ENCODE results near the gene PSG7.
"Not testable (repeated sequence)": the region's sequence is repeated elsewhere in the genome, so short reads cannot be mapped to it uniquely, and the experiment has no call there.

The PSG7 gene

GRCh38 chr19:42911731-42912130 is 25.3 kb downstream of the PSG7 start:
- DNase-seq (ENCODE audit: low read depth); H3K4me3 ChIP-seq (ENCODE audit: low read length): not testable (repeated sequence)

GRCh38 chr19:42906162-42906561 is 30.8 kb downstream of the PSG7 start:
- DNase-seq (ENCODE audit: low read depth); H3K4me3 ChIP-seq (ENCODE audit: low read length): not testable (repeated sequence)

DNA sequence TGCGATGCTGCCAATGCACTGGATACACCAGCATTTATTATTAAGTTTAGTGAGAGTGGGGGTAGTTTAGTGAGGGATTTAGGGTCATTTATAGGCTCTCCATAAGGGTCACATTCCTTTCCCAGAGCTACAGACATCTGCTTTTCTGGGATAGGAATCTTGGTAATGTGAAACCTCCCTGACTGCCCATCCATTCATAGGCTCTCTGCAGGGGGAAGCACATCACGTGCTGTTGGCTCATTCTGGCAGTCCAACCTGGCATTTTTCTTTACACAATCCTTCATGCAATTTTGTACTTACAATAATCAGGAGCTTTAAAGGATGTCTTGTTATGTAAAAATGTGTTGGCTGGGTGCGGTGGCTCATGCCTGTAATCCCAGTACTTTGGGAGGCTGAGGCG is 36.4 kb downstream of the PSG7 start:
- not testable (repeated sequence) for H3K4me3 ChIP-seq (ENCODE audit: low read length)
- DNase-seq (ENCODE audit: low read depth) = peak; percentile 33

DNA sequence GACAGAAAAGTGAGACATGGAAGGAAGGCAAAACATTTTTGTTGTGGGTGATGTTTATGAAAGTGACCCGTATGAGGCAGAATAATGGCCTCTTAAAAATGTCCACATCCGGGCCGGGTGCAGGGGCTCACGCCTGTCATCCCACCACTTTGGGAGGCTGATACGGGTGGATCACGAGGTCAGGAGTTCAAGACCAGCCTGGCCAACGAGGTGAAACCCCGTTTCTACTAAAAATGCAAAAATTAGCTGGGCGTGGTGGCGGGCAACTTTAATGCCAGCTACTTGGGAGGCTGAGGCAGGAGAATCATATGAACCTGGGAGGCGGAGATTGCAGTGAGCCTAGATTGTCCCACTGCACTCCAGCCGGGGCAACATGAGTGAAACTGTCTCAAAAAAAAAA is 37.3 kb downstream of the PSG7 start:
- not testable (repeated sequence) for DNase-seq (ENCODE audit: low read depth); H3K4me3 ChIP-seq (ENCODE audit: low read length)

DNA sequence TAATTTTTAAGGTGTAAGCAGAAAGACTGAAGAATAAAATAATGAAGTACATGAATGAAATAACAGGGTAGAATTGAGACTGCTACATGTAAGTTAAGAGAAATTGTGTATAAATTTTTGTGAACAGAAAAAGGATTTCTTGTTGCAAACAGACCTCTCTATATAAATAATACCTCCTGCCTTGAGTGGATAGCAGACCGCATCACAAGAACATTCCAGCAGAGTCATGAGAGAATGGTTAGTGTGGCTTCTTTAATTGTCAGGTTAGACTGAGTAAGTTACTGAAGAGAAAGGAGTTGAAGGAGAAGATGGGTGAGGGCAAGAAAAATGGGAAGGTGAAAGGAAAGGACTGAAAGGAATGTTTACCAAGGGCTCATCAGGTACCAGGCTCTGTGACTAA is 37.9 kb downstream of the PSG7 start:
- not testable (repeated sequence) for H3K4me3 ChIP-seq (ENCODE audit: low read length); DNase-seq (ENCODE audit: low read depth)

- not testable (repeated sequence) for DNase-seq (ENCODE audit: low read depth); H3K4me3 ChIP-seq (ENCODE audit: low read length)
These were observed 38.4 kb downstream of the PSG7 start for GRCh38 chr19:42898656-42899055.

- H3K4me3 ChIP-seq (ENCODE audit: low read length); DNase-seq (ENCODE audit: low read depth): not testable (repeated sequence)
These were observed 39.3 kb downstream of the PSG7 start for GRCh38 chr19:42897729-42898128.

GRCh38 chr19:42890446-42890845 is 46.6 kb downstream of the PSG7 start:
- not testable (repeated sequence) for DNase-seq (ENCODE audit: low read depth); H3K4me3 ChIP-seq (ENCODE audit: low read length)

- not testable (repeated sequence) for H3K4me3 ChIP-seq (ENCODE audit: low read length); DNase-seq (ENCODE audit: low read depth)
These were observed 49.0 kb downstream of the PSG7 start for GRCh38 chr19:42887876-42888445.

GRCh38 chr19:42882730-42883129 is 54.3 kb downstream of the PSG7 start:
- DNase-seq (ENCODE audit: low read depth); H3K4me3 ChIP-seq (ENCODE audit: low read length): not testable (repeated sequence)

- DNase-seq (ENCODE audit: low read depth); H3K4me3 ChIP-seq (ENCODE audit: low read length): not testable (repeated sequence)
These were observed 55.0 kb downstream of the PSG7 start for GRCh38 chr19:42882010-42882409.

- DNase-seq (ENCODE audit: low read depth); H3K4me3 ChIP-seq (ENCODE audit: low read length): not testable (repeated sequence)
- TF ChIP-seq CTCF (conservative IDR thresholded peaks at IDR 0.05; ENCODE audit: low read depth, low read length) = peak; percentile 53
These were observed 55.7 kb downstream of the PSG7 start for GRCh38 chr19:42881279-42881678.

GRCh38 chr19:42880621-42881020 is 56.4 kb downstream of the PSG7 start:
- H3K4me3 ChIP-seq (ENCODE audit: low read length); DNase-seq (ENCODE audit: low read depth): not testable (repeated sequence)

GRCh38 chr19:42879613-42880012 is 57.4 kb downstream of the PSG7 start, which contains the start of gene PSG1:
TSS of gene PSG1 (minus strand) at chr19:42879713. CDS start at chr19:42879581, 132 bp downstream.
- no peak for TF ChIP-seq CTCF (conservative IDR thresholded peaks at IDR 0.05; ENCODE audit: low read depth, low read length)
- no peak for DNase-seq (ENCODE audit: low read depth)

GRCh38 chr19:42876596-42876995 is 60.4 kb downstream of the PSG7 start:
- peak; percentile 54 for DNase-seq (ENCODE audit: low read depth)
- H3K4me3 ChIP-seq (ENCODE audit: low read length) = not testable (repeated sequence)

More at GRCh38 chr19:42879613-42880012, 57.4 kb downstream of the PSG7 start, which contains the start of gene PSG1:
- H3K4me3 ChIP-seq (ENCODE audit: low read length) = no peak within 1 kb of the TSS

DNA sequence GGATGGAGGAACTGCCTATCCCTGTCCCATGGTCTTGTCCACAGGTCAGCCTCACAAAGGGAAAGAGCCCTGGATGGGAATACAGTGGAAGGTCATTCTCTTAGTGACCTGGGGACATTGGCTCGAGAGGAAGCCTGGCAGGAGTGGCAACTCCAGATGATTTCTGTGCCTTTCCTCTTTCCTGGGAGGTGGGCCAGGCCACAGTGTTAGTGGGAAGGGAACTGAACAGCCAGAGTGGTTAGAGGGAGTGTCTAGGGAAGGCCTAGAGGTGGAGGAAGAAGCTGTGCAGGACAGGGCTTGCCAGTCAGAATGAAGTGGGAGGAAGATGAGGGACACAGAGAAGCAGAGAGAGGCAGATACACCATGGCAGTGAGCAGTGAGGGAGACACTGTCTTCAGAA is 61.1 kb downstream of the PSG7 start:
- not testable (repeated sequence) for DNase-seq (ENCODE audit: low read depth); H3K4me3 ChIP-seq (ENCODE audit: low read length)

DNA sequence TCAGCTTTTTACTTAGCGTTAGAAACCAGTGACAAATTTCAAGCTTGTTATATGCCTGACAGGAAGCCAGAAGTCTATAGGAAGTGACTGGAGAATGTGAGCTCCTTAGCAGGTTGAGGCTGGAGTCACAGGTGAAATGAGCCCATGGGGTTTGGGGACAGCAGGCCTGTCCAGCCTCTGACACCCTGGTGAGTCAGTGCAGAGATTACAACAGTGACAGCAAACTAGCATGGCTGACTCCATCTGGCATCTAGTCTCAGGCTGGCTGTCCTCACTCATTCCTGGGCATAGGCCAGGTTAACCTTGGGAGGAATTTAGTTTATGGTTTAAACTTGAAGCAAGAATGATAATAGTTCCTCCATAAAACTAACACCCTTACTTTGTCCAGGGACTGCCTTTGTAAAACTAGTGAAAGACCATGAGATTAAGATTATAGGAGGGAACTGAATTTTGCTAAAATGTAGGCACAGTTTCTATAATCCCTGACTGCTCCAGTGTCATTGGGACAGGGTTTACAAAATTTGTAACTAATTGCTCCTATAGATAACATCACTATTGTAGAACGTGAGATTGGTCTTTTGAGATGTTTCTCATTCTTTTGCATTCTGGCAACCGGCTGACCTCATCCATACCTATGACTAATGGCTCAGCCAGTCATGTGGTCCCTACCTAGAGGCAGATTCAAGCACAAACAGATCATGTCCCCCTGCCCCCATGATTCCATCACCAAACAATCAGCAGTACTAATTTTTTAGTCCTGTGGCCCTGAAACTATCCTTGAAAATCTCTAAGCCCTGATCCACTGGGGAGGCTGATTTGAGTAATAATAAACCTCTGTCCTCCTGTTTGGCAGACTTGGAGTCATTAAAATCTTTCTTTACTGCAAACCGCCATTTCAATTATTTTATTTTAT is 61.9 kb downstream of the PSG7 start:
- H3K4me3 ChIP-seq (ENCODE audit: low read length) = not testable (repeated sequence)
- peak; percentile 55 for DNase-seq (ENCODE audit: low read depth)

All from retinal pigment epithelial cell (primary cell).